ENCODE results near the gene THOC5.
"Not testable (repeated sequence)": the region's sequence is repeated elsewhere in the genome, so short reads cannot be mapped to it uniquely, and the experiment has no call there.

Gene THOC5

DNA sequence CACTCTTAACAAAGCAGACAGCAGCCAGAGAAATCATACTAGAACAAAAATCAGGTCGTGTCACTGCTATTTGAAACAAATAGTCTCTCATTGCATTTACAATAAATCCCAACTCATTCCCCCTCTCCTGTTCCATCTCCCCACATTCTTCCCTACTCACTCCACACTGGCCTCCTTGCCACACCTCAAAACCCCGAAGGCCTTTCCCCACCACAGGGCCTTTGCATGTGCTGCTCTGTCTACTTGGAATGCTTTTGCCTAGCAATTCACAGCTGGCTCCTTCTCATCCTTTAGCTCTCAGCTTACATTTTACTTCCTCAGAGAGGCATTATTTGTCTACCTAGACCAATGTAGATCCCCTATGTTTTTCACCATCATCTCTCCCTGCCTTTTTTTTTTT lies 6.3 kb upstream of the THOC5 start:
- no peak for DNase-seq

GRCh38 chr22:29559030-29559429 lies 5.5 kb upstream of the THOC5 start:
- no peak for DNase-seq

DNA sequence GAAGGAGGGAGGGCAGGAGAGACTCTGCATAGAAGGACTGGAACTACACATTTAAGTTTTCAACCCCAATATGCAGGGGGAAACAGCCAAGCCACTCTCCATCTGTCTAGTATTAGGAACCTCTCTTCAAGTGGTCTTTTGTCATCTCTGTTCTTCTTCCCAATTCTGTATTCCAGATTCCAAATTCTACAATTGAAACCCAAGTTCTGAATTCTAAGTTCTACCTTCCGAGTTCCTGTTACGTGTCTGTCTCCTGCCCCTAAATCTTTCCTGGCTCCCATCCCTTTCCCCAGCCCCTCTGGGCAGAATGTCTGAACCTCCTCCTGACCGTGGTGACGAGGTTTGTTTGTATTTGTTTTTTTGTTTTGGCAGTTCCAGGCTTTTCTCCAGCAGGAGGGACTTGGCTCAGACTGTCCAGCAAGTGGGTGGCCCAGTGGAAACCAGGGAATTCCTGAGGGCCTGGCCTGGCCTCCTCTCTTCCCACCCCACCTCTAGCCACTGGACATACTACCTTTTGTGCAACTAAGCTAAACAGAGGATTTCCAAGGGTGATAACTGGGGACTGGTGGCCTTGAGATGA lies 1.6 kb upstream of the THOC5 start:
- peak in 10 of 14 donors; percentile 5 to 69 (median 24) for DNase-seq

DNA sequence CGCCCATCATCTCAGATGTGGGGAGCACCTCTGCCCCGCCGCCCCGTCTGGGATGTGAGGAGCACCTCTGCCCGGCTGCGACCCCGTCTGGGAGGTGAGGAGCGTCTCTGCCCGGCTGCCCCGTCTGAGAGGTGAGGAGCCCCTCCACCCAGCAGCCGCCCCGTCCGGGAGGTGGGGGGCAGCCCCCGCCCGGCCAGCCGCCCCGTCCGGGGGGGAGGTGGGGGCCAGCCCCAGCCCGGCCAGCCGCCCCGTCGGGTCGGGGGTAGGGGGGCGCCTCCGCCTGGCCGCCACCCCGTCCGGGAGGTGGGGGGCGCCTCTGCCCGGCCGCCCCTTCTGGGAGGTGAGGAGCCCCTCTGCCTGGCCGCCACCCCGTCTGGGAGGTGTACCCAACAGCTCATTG lies 1.2 kb downstream of the THOC5 start:
- DNase-seq, result not testable (repeated sequence)

DNA sequence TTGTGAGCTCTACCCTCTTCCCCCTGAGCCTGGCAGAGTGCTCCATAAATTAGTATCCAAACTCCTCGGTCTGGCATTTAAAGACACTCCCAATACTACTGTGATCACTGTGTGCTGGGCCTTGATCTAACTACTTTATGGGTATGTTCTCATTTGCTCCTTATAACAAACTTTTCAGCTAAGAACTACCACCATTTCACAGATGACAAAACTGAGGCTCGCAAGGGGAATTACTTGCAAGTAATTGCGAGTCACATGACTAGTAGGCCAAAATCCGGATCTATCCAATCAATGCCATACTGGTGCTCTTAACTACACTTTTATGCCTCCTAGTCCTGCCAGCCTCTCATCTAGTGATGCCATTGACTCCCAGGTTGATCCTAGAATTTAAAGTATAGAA lies 3.6 kb downstream of the THOC5 start:
- no peak for DNase-seq

DNA sequence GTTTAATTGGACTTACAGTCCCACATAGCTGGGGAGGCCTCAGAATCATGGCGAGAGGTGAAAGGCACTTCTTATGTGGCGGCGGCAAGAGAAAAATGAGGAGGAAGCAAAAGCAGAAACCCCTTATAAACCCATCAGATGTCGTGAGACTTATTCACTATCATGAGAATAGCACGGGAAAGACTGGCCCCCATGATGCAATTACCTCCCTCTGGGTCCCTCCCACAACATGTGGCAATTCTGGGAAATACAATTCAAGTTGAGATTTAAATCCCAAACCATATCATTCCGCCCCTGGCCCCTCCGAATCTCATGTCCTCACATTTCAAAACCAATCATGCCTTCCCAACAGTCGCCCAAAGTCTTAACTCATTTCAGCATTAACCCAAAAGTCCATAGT lies 8.5 kb downstream of the THOC5 start:
- DNase-seq, result not testable (repeated sequence)

DNA sequence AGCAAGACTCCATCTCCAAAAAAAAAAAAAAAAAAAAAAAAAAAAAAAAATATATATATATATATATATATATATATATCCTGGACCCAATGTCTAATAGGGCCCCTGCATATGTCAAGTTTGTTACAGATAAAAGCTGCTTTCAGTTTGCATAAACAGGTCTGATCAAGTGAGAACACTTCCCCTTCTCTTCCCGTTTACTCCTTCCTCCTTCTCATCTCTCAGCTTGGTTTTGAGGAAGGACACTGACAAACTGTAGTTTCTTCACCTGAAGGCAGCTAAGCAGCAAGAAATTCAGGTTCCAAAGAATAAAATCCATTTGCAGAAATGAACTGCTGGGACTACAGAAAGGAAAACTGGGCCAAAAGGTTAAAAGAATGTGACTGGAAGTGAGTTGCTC lies 11.7 kb downstream of the THOC5 start:
- DNase-seq, result no peak

DNA sequence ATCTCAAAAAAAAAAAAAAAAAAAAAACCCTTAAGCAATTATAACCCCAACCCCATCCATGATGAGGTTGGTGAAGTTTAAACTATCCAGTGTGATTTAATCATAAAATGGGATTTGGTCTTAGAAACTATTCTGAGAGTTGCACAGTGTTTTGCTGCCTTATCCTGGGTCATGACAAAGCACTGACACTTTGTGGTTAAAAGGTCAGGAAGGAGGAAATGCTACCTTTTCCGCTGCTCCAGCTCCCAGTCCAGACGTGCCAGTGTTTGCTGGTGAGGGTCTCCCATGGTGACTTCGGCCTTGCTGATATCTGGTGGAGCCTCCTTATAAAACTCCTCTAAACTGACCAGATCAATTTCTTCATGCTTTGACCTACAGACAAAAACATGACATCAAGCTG lies 14.5 kb downstream of the THOC5 start:
- DNase-seq, result no peak

DNA sequence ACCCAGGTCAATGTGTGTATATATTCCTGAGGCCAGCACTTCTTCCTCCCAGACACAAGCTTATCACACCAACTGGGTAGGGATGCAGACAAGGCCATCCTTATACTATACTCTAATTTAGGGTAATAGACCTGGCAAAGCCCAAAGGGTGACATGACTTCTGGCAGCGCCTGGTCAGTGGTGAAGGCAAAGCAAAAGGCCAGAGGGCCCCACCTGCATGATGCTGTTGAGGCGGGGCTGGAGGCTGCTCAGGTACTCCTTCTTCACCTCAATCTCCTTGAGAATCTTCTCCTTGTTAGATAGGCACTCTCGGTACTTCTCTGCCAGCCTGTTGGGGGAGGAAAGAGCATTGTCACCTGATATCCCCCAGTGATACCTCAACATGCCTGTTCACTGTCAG lies 17.1 kb downstream of the THOC5 start:
- no peak for DNase-seq

DNA sequence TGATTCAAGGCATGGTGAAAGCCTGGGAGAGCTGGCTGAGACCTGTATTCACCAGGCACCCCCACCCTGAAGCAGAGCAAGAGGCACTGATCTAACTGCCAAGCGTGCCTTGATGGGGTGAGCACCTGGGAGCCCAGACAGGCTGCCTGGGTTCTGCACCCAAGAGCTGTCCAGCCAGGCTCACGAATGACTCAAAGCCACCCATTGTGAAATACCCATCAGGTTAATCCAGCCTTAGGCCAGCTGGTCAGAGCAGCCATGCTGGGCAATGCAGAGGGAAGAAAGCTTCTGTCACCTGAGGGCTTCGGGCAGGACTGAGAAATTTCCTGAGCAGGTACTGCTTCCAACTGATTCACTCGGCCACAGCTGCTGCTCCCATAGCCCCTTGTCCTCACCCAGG lies 22.1 kb downstream of the THOC5 start:
- DNase-seq, result no peak

DNA sequence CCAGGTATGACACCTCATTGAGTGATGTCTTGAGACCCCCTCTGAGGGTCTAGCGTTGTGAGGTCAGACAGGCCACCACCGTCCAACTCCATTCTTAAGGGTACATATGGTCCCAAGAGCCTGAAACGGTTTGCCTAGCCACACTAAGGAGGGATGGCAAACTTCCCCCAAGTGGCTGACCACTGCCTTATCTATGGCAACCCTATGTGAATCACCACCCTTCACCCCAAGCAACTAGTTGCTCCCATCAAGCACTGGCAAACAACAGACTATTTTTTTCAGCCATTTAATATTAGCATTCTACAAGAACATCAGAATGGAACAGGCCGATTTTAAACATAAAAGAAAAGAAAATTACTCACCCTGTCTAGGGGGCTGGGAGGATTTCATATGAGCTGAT lies 22.8 kb downstream of the THOC5 start:
- DNase-seq, result no peak

DNA sequence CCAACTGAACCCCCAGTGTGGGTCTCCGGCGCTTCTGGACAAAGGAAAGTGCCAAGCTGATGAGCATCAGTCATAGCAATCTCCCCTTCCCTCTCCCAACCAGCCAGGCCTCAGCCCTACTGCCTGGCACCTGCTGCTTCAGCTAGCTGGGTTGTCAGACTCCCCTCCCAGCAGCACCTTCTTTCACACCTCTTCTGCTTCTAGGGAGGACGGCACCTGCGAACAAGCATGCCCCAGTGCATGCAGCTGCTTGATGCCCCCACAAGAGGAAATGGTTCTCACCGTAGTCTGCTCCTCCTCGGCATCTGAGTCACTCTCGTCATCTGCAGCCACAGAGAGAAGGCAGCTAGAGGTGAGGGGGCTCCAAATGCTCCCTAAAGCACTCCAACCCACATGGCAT lies 25.4 kb downstream of the THOC5 start:
- no peak for DNase-seq

GRCh38 chr22:29524442-29525191 lies 28.9 kb downstream of the THOC5 start:
- peak in 1 of 14 donors; percentile 30 for DNase-seq

GRCh38 chr22:29523761-29524160 lies 29.8 kb downstream of the THOC5 start:
- no peak for DNase-seq

DNA sequence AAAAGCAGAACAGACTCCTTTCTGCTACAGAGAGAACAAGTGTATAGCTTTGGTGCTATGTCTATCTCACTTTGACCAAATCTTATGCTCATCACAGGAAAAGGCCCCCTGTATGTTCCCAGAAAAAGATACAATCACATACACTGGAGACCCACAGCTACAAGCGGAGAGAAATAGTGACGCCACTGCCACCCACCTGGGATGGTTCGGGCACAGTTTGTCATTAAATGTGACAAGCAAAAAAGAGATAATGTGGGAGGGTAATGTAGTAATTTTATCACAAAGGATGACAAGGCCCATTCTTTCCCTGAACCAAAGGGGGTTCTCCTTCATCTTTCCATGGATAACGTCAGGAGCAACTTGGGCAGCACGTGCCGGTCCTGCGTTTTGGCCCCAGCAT lies 32.0 kb downstream of the THOC5 start:
- no peak for DNase-seq

DNA sequence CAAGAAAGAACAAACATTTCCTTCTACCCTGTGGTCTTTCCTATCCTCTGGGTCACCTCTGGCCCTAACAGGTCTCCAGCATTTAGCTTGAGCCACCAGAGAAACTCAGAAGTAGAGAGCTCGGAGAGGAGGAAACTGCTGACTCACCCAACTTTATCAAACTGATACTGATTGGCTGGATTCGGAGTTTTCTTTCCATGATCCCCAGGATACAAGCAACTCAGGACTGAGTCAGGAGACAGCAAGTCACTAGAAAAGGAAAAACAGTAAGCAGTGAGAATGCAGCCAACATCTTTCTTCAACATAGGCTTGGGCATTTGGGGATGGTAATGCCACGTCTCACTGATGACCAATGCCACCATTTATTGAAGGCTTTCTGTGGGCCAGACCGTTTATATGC lies 32.7 kb downstream of the THOC5 start:
- DNase-seq, result no peak

- no peak for DNase-seq
These were observed 33.6 kb downstream of the THOC5 start for GRCh38 chr22:29519996-29520395.

GRCh38 chr22:29518427-29518826 lies 35.1 kb downstream of the THOC5 start:
- DNase-seq, result no peak

- DNase-seq, result peak in 1 of 14 donors; percentile 86
These were observed 36.2 kb downstream of the THOC5 start for GRCh38 chr22:29517215-29517908.

DNA sequence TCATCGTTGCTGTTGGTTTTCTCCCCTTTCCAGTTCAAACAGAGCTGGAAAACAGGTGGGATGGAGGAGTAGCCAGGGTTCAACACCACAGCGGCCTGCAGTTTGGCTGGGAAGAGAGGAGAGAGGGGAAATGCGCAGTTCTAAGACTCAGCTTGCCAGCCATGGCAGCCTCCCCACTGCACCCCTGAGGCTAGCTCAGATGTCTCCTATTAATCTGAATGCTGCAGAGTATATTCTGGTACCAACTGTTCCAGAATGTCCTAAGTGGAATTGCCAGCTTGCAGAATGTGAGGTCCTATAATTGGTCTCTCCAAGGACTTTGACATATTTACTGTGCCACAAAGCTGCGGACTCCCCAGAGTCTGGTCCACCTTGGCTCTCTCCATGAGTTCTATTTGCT lies 41.5 kb downstream of the THOC5 start:
- DNase-seq, result peak in 2 of 14 donors; percentile 33 to 98

DNA sequence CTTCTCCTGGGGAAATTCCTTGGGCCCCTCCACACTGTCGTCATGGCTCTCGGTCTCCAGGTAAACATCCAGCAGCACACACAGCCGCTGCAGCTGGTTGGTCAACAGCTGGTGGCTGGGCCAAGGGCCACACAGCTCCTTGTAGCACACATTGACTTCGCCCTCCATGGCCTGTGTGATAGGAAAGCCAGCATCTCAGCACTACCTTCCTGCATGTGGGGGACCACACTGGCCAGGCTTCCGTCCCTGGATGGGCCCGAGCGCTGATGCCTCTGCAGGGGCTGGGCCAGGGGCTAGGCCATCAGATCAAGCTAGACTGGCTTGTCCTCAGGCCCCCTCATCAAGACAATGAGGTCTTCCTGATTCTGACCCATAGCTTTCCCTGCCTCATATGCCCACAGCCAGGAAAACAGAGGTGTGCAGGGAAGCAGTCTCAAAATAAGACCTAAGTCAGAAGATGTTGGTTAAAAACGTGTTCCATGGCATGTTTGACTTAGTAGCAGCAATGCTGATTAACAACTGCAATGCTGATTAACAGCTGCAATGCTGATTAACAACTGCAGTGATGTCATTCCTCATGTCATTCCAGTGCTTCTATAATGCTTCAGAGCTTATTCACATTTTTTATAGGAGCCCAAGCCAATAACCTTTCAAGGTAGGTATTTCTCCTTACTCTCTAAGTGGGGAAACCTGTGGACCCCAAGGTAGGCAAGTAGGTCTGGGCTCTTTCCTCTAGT lies 42.3 kb downstream of the THOC5 start:
- no peak for DNase-seq

GRCh38 chr22:29510542-29510941 lies 43.0 kb downstream of the THOC5 start:
- DNase-seq, result no peak

DNA sequence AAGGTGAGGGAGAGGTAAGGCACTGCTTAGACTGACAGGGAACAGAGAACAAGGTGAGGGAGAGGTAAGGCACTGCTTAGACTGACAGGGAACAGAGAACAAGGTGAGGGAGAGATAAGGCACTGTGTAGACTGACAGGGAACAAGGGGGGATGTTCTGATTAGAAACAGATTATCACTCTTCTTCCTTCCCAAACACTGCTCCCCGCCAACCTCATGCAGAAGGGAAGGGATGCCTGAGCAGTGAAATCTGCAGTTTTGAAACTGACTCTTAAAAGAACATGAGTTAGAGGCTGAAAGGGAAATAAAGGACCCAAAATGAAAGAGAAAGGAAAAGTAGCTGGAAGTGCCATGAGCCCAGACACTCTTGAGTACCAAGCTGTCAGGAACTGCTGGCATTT lies 43.7 kb downstream of the THOC5 start:
- DNase-seq, result no peak
